Astrocyte (in vitro differentiated cells and primary cell): Measurements from ENCODE around the gene CCDC71.

Experiments used
- CTCF ChIP-seq: IDR thresholded peaks from 2 replicates; pipeline ENCODE4 v1.5.1; 2011; ENCODE audit warnings: low read depth, mild to moderate bottlenecking, inconsistent platforms, low read length, moderate library complexity; ENCODE audit not compliant: insufficient read depth
- EZH2 ChIP-seq: IDR thresholded peaks from 2 replicates; pipeline ENCODE4 v1.6.1; 2012; ENCODE audit warnings: mild to moderate bottlenecking, low read length, inconsistent platforms; ENCODE audit not compliant: insufficient read depth

DNA sequence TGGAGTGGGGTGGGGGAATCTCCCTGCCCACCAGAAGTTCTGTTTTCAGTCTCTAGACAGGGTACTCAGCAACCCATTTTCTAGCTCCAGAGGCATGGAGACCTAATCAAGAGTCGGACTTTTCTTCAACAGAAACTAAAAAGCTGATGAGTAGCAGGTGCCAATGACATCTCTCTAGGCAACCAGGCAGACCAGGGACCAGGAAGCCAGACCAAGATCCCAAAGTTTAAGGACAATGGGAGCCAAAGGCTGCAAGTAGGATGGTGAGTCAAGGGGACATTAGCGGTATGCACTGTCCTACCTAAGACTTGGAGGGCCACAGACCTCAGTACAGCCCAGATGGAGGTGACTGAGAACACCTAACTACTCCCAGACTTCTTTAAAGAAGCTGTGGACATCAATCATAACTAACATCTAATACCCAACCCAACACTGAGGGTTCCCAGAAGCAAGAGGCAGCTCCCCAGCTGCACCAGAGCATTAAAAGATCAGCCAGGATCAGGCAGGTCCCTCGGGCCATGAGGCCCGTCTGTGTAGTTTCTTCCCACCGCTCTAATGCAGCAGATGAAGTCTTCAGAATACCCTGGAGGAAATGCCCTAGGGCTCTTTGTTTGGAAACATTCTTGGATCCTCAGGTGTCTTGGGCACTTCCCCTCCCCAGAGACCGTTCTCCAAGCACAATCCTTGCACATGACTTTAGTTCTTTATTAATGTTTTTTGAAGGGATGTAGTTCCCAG is 979 bp downstream of the CCDC71 start:
- TF ChIP-seq CTCF: no peak
- no peak for TF ChIP-seq EZH2
